NCI-H524 treated with DMSO at 0.1 percent for 48 hours (cell line): ENCODE measurements around the gene NCOA3.

ENCODE experiments used
- DNase-seq: peaks from one replicate; lab custom pipeline; 2025; lab: John Stamatoyannopoulos, UW

The NCOA3 gene

DNA sequence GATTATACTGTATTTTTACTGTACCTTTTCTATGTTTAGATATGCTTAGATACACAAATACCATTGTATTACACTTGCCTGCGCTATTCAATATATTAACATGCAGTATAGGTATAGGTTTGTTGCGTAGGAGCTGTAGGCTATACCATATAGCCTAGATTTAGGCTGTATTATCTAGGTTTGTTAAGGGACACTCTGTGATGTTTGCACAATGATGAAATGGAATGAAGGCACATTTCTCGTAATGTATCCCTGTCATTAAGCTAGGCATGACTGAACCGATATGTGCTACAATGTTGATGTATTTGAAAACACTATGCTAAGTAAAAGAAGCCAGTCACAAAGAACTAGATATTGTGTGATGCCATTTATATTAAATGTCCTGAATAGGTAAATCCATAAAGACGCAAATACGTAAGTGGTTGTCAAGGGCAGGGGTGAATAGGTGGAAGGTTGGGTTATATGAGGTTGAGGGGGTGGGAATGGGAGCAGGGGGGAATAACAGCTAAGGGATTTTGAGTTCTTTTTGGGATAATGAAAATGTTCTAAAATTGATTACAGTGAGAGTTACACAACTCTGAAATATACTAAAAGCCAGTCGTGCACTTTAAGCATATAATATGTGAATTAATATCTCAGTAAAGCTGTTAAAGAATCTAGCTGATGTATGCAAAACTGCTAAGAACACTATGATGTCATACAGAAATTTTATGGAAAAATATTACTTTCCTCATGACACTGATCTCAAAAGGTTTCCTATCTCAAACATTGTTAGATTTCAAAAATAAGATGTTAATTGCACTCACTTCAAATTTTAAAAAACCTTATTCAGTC lies 97.4 kb downstream of the NCOA3 start:
- no peak for DNase-seq

DNA sequence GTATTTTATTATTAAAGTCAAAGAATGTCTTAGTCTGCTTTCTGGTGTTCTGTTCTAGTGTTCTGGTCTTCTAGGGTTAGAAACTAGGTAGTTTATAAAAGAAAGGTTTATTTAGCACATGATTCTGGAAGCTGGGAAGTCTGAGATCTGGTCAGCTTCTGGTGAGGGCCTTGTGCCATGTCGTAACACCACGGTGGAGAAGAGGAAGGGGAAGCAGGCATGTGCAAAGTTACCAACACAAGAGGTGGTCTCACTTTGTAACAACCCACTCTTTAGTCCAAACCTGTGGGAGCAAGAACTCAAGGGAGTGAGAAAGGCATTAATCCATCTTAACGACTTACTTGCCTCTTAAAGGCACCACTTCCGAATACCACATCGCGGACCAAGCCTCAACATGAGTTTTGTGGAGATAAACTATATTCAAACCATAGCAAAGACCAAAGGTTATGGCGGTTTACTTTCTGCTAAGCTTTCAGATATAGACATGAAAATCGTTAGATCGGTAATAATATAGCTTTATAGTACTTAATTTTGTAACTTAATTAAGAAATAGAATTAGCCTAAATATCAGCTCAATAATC lies 99.4 kb downstream of the NCOA3 start:
- no peak for DNase-seq

DNA sequence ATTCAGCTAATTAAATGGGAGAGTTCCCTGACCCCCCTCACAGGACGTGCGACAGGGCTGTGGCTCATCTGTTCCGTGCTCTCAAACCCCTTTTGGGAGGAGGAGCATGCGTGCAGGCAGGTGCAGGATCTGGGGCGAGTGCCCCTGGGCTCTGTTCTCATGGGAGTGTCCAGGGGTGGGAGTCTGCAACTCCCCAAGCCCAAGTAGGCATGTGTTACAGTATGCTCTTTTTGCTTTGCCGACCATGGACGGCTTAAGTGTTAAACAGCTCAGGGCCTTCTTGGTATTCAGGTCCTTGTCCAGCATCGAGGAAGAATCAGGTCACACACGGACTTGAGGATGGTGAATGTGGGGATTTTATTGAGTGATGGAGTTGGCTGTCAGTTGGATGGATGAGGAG lies 101.6 kb downstream of the NCOA3 start:
- DNase-seq = no peak

DNA sequence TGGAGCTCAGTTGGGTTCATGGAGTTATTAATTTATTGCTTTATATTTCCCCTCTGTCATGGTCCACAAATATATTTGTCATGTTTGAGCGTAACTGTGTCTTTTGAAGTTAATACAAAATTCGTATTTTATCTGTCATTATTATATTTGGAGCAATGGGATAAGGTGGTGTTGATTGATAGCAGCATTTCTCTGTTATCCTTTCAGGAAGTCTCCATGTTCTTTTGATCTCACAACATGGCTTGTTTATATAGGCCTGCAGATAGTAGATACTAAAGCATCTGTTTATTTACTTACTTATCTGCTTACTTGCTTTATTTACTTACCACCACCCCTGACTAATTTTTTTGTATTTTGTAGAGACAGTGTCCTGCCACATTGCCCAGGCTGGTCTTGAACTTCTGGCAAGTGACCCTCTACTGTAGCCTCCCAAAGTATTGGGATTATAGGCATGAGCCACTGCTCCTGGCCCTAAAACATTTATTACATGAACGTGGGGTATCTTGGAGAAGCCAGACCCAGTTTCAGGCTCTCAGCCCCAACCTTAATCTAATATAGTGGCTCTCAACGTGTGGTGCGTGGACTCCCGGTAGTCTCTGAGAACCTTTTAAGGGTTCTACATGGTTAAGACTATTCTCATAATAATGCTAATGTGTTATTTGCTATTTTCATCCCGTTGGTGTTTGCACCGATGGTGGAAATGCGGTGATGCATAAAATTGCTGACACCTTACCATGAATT lies 104.2 kb downstream of the NCOA3 start:
- no peak for DNase-seq

DNA sequence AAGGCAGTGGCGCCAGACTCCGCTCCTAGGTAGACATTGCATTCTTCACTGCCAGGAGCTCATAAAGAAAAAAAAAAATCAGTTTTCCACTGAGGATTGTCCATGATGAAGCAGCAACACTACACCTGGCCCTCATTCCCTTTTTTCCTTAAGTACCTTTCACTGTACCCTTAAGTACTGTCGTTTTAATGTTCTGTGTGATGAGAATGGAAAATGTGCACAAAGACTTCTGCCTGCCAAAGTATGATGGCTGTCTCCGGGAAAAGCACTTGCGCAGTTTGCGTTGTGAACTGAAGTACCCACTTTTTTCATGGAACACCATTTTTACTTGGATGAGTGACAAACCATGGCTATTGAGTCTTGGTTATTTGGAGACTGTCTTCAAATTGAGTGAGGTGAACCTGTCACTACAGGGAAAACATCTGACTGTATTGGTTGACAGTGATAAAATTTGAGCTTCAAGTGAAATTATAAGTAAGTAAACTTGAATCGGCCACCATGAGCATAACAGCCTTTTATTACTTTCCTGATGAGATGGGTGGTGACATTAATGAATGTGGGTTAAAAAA lies 104.8 kb downstream of the NCOA3 start:
- no peak for DNase-seq

DNA sequence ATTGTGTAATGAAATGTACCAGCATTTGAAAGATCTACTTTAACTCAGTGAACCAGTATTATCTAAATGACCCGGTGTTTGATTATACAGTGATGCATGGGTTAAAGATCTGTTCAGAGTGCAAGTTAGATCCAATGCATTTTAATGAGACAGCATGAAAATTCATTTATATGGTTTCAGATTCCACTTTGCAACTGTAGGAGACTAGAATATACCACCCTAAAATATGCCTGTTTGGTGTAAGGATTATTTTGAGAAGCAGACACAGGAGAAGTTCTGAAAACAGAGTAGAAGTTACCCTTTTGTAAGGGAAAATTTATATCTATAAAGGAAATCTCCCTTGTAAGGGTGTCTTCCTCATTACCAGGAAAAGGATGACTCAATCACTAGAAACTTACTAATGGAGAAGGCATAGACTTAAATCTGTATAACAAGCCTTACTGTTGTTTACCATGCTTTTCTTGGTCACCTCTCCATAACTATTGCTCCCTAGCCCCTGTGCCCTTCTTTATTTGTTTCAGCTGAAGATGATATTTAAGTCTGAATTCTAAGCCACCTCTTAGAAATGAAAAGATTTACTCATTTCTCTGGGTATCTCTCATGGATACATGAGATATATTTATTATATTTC lies 105.4 kb downstream of the NCOA3 start:
- DNase-seq = no peak

DNA sequence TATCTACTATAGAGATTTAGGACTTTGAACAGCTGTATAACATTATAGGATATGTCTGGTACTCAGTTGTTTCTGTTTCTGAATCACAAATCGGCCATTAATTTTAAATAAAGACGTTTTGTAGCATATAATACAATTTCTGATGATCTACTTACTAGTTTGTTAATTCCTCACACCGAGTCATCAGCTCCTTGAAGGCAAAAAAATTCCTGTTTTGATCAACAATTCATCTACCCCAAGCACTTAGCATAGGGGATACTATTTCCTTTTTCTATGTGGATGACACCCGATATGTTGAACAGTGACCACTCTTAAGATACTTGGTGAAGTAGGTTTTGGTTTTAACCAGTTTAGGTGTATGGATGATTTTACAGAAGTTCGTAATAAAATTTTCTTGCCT lies 107.3 kb downstream of the NCOA3 start:
- DNase-seq = no peak

DNA sequence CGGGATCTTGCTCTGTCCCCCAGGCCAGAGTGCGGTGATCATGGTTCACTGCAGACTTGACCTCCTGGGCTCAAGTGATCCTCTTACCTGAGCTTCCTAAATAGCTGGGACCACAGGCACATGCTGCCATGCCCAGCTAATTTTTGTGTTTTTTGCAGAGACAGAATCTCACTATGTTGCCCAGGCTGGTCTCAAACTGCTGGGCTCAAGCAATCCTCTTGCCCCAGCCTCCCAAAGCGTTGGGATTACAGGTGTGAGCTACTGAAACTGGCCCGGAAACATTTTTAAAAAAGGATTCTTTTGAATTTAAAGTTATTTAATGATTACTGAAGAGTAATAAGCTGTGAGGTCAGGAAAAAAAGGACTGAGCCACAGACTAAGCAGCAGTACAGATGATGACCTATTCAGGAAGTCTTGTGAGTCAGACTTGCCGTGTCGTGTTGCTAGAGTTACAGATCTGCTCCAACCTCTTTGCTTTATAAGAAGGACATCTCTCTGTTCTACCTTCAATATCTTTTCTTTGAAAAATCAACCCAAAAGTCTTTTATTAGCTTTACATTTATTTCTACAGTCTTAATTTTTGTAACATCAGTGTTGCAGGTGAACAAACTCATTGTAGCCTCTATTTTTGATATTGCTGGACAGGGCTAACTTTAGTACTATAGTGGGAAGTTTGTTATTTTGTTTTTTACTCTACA lies 108.7 kb downstream of the NCOA3 start:
- no peak for DNase-seq

DNA sequence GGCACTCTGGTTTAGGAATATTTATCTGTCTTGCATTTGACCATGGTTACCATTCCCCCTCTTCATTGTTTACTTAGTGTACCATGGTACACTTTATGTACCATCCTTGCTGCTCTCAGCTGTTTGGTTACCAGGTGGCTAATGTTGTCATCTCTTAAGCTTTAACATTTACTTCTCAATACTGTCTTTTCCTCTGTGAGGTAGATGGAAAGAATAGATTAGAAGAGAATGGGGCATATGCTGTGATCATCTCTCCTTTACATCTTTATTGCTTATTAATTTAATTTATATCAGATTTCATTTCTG lies 109.2 kb downstream of the NCOA3 start:
- no peak for DNase-seq

DNA sequence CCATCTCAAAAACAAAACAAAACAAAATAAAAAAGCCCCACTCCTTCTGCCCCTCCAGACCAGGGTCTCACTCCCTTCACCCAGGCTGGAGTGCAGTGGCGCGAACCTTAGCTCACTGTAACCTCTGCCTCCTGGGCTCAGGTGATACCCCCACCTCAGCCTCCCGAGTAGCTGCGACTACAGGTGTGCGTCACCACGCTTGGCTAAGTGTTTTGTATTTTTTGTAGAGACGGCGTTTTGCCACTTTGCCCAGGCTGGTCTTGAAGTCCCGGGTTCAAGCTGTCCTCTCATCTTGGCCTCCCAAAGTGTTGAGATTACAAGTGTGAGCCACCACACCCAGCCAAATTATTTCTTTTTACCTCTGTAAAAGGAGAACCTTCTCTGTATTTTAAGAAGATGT lies 110.1 kb downstream of the NCOA3 start:
- DNase-seq = no peak

DNA sequence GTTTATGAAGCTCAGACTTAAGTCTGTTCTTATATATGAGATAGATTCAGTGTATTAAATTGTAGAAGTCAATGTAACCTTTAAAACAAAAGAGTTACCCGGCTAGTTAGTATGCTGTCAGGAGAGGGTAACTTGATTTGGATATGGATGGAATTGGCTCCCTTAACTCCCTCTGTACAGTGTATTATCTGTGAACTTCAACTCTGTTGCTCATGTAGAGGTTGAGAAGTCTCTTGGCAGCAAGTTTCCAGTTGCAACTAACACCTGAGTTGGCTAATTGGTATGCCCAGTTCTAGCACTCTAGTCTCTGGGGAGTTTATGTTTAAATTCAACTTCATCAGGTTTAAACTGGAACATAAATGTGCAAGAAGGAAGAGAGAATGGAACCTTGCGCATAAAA lies 111.0 kb downstream of the NCOA3 start:
- no peak for DNase-seq

DNA sequence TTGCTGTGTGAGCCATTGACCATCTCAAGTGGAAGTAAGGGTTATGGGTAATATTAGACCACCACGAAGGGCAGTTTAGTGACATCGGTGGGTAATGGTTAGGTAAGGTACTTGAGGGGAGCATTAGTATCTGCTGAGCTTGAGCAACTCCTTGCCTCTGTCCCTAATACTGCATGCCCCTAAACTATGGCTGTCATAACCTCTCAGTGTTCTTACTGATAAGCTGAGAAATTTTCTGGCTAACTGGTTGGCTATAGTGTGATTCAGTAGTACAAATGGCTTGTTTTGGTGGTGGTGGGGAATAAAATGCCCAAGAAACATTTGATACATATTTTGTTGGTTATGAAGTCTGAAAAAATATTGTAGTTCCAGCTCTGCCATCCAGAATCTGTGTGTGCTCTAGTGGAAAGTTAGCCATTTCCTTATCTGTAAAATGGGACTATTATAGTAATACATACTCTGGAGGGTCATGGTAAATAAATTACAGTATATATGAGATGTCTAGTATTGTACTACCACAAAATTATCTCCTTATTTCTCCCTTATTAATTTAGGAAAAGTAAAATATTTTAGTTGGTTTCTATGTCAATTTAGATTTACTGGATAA lies 113.1 kb downstream of the NCOA3 start:
- DNase-seq = no peak

DNA sequence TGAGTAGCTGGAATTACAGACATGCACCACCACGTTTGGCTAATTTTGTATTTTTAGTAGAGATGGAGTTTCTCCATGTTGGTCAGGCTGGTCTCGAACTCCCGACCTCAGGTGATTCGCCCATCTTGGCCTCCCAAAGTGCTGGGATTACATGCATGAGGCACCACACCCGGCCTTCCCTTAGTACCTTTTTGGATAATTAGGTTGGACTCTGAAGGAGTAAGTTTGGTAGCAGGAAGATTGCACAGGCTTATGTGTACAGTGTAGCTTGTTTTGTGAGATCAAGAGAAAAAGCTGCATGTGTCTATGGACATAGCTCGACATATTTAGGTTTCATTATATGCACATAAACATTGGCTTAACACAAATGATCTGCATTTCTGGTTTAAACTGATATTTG lies 116.8 kb downstream of the NCOA3 start:
- no peak for DNase-seq

DNA sequence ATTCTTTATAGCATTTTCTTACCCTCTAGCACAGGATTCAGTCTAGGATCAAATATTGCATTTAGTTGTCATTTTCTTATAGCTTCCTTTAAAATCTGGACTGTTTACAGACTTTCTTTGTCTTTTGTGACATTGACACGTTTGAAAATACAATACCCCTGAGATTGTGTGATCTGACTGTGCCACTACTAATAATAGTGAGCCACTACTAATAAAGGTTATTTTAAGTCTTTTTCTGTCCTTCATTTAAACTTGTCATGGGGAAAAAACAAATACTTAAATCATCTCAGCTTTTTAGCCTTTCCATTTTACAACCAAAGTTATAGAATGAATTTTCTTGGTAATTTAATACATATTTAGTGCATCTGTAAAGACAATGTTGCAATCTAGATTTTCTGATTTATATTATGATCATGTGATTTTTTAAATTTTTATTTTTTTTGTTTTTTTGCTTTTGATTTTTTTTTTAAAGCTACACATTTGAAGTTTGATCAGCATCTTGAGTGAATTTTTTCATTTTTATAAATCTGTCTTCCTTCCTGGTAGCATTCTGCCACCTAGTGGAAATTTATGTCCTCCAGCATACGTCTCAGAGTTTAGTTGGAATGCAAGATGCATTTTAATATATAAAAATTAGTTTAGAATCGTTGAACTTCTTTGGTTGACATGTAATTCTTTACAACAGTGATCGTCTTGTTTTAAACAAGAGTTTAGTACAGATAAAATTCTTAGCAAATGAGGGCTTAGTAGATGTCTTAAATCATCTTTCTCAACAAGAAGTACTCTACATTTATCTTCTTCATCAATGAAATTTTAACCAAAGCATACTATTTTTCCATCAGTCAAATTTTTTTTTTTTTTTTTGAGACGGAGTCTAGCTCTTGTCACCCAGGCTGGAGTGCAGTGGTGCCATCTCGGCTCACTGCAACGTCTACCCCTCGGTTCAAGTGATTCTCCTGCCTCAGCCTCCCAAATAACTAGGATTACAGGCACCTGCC lies 119.4 kb downstream of the NCOA3 start:
- DNase-seq = no peak

DNA sequence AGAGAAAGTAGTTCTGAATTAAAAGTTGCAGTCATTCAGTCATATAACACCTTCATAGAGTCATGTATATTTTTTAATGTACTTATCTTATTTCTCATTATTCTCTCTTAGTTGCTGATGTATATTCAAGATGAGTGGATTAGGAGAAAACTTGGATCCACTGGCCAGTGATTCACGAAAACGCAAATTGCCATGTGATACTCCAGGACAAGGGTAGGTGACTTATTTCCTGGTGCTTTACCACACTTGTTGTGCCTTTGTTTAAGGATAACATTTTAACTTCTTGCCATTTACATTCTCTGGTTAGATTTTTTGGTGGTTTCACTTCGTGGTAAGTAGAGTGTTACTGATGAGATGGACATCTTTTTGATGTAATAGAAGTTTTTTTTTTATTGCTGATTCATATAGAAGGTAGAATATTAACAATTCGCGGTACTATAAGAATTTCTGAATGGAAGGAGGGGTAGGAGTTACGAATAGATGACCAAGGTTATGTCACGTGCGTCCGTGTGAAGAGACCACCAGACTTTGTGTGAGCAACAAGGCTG lies 120.5 kb downstream of the NCOA3 start:
- DNase-seq = no peak

DNA sequence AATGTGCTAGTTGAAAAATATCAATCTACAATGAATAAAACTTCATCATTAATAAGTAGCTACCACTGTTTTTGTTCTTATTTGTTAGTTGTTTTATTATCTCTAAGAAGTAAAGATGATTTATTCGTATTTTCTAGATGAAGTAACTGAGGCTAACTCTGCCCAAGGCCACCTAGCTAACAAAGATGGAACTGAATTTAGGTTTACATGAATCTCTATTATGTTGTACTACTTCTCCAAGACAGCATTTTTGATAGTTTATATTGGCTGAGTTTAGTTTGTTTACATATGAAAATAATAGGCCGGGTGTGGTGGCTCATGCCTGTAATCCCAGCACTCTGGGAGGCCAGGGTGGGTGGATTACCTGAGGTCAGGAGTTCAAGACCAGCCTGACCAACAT lies 121.5 kb downstream of the NCOA3 start:
- DNase-seq = no peak

DNA sequence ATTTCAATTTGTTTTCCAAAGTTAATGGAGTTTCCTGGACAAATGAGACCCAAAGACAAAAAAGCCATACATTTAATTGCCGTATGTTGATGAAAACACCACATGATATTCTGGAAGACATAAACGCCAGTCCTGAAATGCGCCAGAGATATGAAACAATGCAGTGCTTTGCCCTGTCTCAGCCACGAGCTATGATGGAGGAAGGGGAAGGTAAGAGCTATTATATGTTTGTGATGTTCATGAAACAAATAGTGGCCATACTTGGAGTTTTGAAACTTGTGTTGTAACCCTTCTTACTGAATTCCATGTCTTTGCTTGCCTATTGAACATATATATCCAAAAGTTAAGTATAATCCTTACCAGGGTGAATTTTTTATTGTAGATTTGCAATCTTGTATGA lies 125.9 kb downstream of the NCOA3 start:
- no peak for DNase-seq

DNA sequence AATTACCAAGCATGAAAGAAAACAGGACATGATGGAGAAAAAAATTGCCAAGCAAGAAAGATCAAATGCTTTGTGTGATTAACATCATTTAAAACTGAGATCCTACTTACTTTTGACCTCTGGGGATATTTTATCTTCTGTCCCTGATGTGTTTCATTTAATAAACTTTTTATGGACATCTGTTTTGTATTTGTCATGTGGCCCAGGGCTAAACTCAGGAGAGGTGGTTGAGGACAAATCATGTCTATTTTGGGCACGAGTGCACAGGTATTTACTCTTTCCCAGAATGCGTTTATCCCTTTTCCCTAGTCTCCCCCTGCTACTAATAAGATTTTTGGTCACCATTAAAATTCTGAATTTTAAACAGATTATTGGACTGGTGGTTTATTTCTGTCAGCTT lies 128.2 kb downstream of the NCOA3 start:
- no peak for DNase-seq

DNA sequence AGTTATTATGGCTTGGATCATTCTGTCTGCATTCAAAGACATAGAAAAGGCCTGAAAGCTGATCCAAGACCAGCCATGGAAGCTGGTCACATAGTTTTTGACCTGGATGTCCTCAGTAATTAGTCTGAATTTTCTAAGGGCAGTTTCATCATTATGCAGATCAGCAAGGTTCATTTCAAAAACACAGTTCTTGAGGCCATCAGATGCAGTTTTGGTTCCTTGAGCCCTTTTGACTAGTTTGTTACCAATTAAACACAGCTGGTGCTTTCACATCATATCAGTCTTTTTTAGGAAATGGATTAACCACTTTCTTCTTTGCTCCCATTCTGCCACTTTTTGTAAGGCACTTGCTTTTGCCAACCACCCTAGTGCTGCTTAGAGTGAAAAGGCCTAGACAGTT lies 129.4 kb downstream of the NCOA3 start:
- no peak for DNase-seq

DNA sequence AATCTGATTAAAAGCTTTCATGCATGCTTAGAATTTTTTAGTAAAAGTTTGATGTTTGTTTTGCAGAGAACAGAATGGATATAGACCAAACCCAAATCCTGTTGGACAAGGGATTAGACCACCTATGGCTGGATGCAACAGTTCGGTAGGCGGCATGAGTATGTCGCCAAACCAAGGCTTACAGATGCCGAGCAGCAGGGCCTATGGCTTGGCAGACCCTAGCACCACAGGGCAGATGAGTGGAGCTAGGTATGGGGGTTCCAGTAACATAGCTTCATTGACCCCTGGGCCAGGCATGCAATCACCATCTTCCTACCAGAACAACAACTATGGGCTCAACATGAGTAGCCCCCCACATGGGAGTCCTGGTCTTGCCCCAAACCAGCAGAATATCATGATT lies 133.6 kb downstream of the NCOA3 start:
- no peak for DNase-seq
